H1 (cell line): Measurements from ENCODE around the gene LHPP. TPM values are rescaled to one million over a fixed set of nuclear protein-coding genes. Genes with fewer than 3 reads are reported as not detected.

ENCODE experiments used
- CTCF ChIA-PET: fragments of 300-600 bp; sonication (Branson Sonifier 250); formaldehyde crosslinking; loops from one replicate; lab custom pipeline; 2021; ENCODE audit not compliant: partially characterized antibody; lab: Charles Lee
- POLR2A ChIA-PET: fragments of 300-600 bp; sonication (Branson Sonifier 250); formaldehyde crosslinking; loops from one replicate; lab custom pipeline; 2021; ENCODE audit warnings: inconsistent platforms; ENCODE audit not compliant: partially characterized antibody; lab: Charles Lee
- DNase-seq, 2 experiments: peaks; one replicate each; pipeline versions ENCODE4 v3.0.0 to v3.0.0-alpha.2; 2010 to 2022; ENCODE audit warnings: low spot score in 2 of 2, low read depth in 1 of 2, mixed read lengths in 1 of 2
- FAIRE-seq: peaks from 2 replicates; lab custom pipeline; 2011; peaks lifted over from hg19 to GRCh38; lab: Jason Lieb, UNC
- H2AFZ ChIP-seq: 2 replicates; pipeline ENCODE4 v1.8.1; 2012; ENCODE audit warnings: low read length, inconsistent platforms
- H2AK5ac ChIP-seq: 2 replicates; pipeline ENCODE4 v1.6.1; 2013; ENCODE audit warnings: low read depth, low read length
- H2BK120ac ChIP-seq: replicated peaks from 2 replicates; pipeline ENCODE3; 2013; ENCODE audit warnings: low read depth, low read length, inconsistent platforms
- H2BK12ac ChIP-seq: 2 replicates; pipeline ENCODE4 v1.6.1; 2013; ENCODE audit warnings: low read depth, low read length
- H2BK15ac ChIP-seq: 2 replicates; pipeline ENCODE4 v1.6.1; 2013; ENCODE audit warnings: low read length
- H2BK20ac ChIP-seq: 2 replicates; pipeline ENCODE4 v1.6.1; 2013; ENCODE audit warnings: low read length
- H2BK5ac ChIP-seq: 2 replicates; pipeline ENCODE4 v1.6.1; 2013; ENCODE audit warnings: low read depth, low read length
- H3K14ac ChIP-seq: 2 replicates; pipeline ENCODE4 v1.6.1; 2013; ENCODE audit warnings: inconsistent platforms; ENCODE audit not compliant: insufficient read length
- H3K18ac ChIP-seq: 2 replicates; pipeline ENCODE4 v1.6.1; 2013; ENCODE audit warnings: low read length; ENCODE audit errors: extremely low read depth
- H3K23ac ChIP-seq: 2 replicates; pipeline ENCODE4 v1.6.1; 2013; ENCODE audit warnings: inconsistent platforms; ENCODE audit not compliant: insufficient read length
- H3K23me2 ChIP-seq: 2 replicates; pipeline ENCODE4 v1.6.1; 2013; ENCODE audit warnings: low read depth, low read length
- H3K27ac ChIP-seq: 2 replicates; pipeline ENCODE4 v1.6.1; 2011; ENCODE audit warnings: low read depth, low read length, inconsistent platforms
- H3K27me3 ChIP-seq, 4 experiments: replicated peaks in 1 of 4; 1 replicate in 1 of 4; 2 replicates in 3 of 4; pipeline versions ENCODE4 v1.6.1 to v1.8.1; 2011 to 2013; ENCODE audit warnings: low read length in 3 of 4, mild to moderate bottlenecking in 3 of 4, inconsistent platforms in 2 of 4, mixed read lengths in 2 of 4, moderate library complexity in 1 of 4; ENCODE audit not compliant: control insufficient read depth in 3 of 4, insufficient read depth in 3 of 4; ENCODE audit errors: extremely low read depth in 1 of 4
- H3K36me3 ChIP-seq, 4 experiments: 2 replicates each; pipeline versions ENCODE4 v1.6.1 to v1.8.1; 2011 to 2013; ENCODE audit warnings: mild to moderate bottlenecking in 4 of 4, low read length in 3 of 4, moderate library complexity in 2 of 4, control low read depth in 1 of 4, inconsistent platforms in 1 of 4; ENCODE audit not compliant: insufficient read depth in 4 of 4, control insufficient read depth in 2 of 4
- H3K4ac ChIP-seq: replicated peaks from 2 replicates; pipeline ENCODE3; 2013; ENCODE audit warnings: low read length, low read depth, mixed read lengths, inconsistent platforms; ENCODE audit not compliant: insufficient read length
- H3K4me1 ChIP-seq, 4 experiments: replicated peaks in 1 of 4; 1 replicate in 1 of 4; 2 replicates in 3 of 4; pipeline versions ENCODE4 v1.6.1 to v1.8.1; 2011 to 2013; ENCODE audit warnings: low read length in 3 of 4, inconsistent platforms in 2 of 4, mixed read lengths in 1 of 4; ENCODE audit not compliant: insufficient read depth in 4 of 4, control insufficient read depth in 3 of 4
- H3K4me2 ChIP-seq, 2 experiments: 2 replicates each; pipeline versions ENCODE4 v1.6.1 to v1.8.1; 2011 to 2013; ENCODE audit warnings: low read depth in 2 of 2, low read length in 2 of 2, control low read depth in 1 of 2, inconsistent platforms in 1 of 2, mild to moderate bottlenecking in 1 of 2; ENCODE audit not compliant: insufficient read depth in 1 of 2
- H3K4me3 ChIP-seq, 4 experiments: fragments of 200-600, 300-600 bp in 1 of 4; sonication (generic), shearing (Covaris generic), sonication (Bioruptor Twin) in 1 of 4; 2 replicates each; pipeline versions ENCODE4 v1.5.1 to v1.8.1; 2011 to 2016; ENCODE audit warnings: low read length in 4 of 4, low read depth in 3 of 4, control low read depth in 2 of 4, inconsistent platforms in 2 of 4, mild to moderate bottlenecking in 2 of 4, mixed read lengths in 1 of 4, moderate library complexity in 1 of 4; ENCODE audit not compliant: insufficient read depth in 2 of 4; ENCODE audit errors: extremely low read depth in 1 of 4
- H3K56ac ChIP-seq: replicated peaks from 2 replicates; pipeline ENCODE3; 2013; ENCODE audit warnings: low read depth, mild to moderate bottlenecking, mixed read lengths, low read length, inconsistent platforms; ENCODE audit not compliant: insufficient read length
- H3K79me1 ChIP-seq: 2 replicates; pipeline ENCODE4 v1.6.1; 2013; ENCODE audit warnings: low read depth, low read length, control low read depth
- H3K79me2 ChIP-seq, 2 experiments: 2 replicates each; pipeline versions ENCODE4 v1.6.1 to v1.8.1; 2012 to 2013; ENCODE audit warnings: low read length in 2 of 2, mild to moderate bottlenecking in 2 of 2, inconsistent platforms in 1 of 2; ENCODE audit not compliant: insufficient read depth in 2 of 2, control insufficient read depth in 1 of 2
- H3K9ac ChIP-seq, 4 experiments: replicated peaks in 1 of 4; 1 replicate in 1 of 4; 2 replicates in 3 of 4; pipeline versions ENCODE4 v1.6.1 to v1.8.1; 2011 to 2013; ENCODE audit warnings: low read depth in 3 of 4, low read length in 3 of 4, control low read depth in 2 of 4, mild to moderate bottlenecking in 2 of 4, moderate library complexity in 2 of 4, inconsistent platforms in 1 of 4; ENCODE audit errors: extremely low read depth in 1 of 4
- H3K9me3 ChIP-seq, 2 experiments: 2 replicates each; pipeline versions ENCODE4 v1.6.1 to v1.8.1; 2012 to 2013; ENCODE audit warnings: mild to moderate bottlenecking in 2 of 2, moderate library complexity in 2 of 2, control low read depth in 1 of 2, inconsistent platforms in 1 of 2, low read depth in 1 of 2, low read length in 1 of 2, mixed read lengths in 1 of 2; ENCODE audit not compliant: insufficient read depth in 2 of 2
- H4K20me1 ChIP-seq, 2 experiments: replicated peaks in 1 of 2; 2 replicates each; pipeline versions ENCODE3 to v1.8.1; 2011 to 2013; ENCODE audit warnings: inconsistent platforms in 2 of 2, low read length in 2 of 2, mild to moderate bottlenecking in 1 of 2; ENCODE audit not compliant: insufficient read depth in 2 of 2, control insufficient read depth in 1 of 2
- H4K5ac ChIP-seq: 2 replicates; pipeline ENCODE4 v1.6.1; 2013; ENCODE audit warnings: low read length, low read depth, mixed read lengths, inconsistent platforms; ENCODE audit not compliant: insufficient read length
- H4K8ac ChIP-seq: 2 replicates; pipeline ENCODE4 v1.8.0; 2013; ENCODE audit warnings: mild to moderate bottlenecking, moderate library complexity, low read length, inconsistent platforms; ENCODE audit not compliant: insufficient read depth; ENCODE audit errors: extremely low read depth
- H4K91ac ChIP-seq: replicated peaks from 2 replicates; pipeline ENCODE3; 2013; ENCODE audit warnings: low read length, mixed read lengths, inconsistent platforms; ENCODE audit not compliant: insufficient read length
- BACH1 ChIP-seq: IDR thresholded peaks from 2 replicates; pipeline ENCODE4 v1.6.1; 2012; ENCODE audit warnings: low read length, improper control_type of control experiment
- WGBS, 2 experiments: shearing (Covaris generic) in 1 of 2; methylation state at CpG; one replicate each; pipeline versions ENCODE4 v1.1.6 to v1.1.7; 2013 to 2015; ENCODE audit warnings: low lambda C conversion rate in 2 of 2, mixed read lengths in 2 of 2, inconsistent platforms in 1 of 2, low coverage in 1 of 2, missing lambda C conversion rate in 1 of 2; ENCODE audit not compliant: insufficient replicate concordance in 2 of 2, insufficient coverage in 1 of 2, insufficient read length in 1 of 2; ENCODE audit errors: extremely low coverage in 1 of 2, missing lambda C conversion rate in 1 of 2; 5-methylcytosine and 5-hydroxymethylcytosine counted together
- polyA plus RNA-seq, 7 experiments: library from polyadenylated mRNA; depleted of rRNA in 3 of 7; stranded (reverse) in 5 of 7; unstranded in 2 of 7; fragments of >200 nt in 5 of 7; fragments of 200-250 nt in 2 of 7; gene quantifications; 1 replicate in 5 of 7; 2 replicates in 1 of 7; 4 replicates in 1 of 7; pipeline versions ENCODE4 v1.2.1 to v1.2.3, GENCODE V29; 2011 to 2013; ENCODE audit warnings: missing spikeins in 2 of 7, mixed read lengths in 2 of 7
- total RNA-seq: library from RNA; stranded (reverse); fragmentation: NEBNext Ultra II Directional; extraction: Animal tissue kit (Norgen Biotek cat#: 25700); gene quantifications from 2 replicates; pipeline ENCODE4 v1.2.1, GENCODE V29; 2021

LHPP gene
- total and polyA plus RNA-seq, 2 of the 8 experiments (the other 6 are each of a cell fraction or from before 2014, with no cell fraction given): 26.0 to 45.0 TPM

DNA sequence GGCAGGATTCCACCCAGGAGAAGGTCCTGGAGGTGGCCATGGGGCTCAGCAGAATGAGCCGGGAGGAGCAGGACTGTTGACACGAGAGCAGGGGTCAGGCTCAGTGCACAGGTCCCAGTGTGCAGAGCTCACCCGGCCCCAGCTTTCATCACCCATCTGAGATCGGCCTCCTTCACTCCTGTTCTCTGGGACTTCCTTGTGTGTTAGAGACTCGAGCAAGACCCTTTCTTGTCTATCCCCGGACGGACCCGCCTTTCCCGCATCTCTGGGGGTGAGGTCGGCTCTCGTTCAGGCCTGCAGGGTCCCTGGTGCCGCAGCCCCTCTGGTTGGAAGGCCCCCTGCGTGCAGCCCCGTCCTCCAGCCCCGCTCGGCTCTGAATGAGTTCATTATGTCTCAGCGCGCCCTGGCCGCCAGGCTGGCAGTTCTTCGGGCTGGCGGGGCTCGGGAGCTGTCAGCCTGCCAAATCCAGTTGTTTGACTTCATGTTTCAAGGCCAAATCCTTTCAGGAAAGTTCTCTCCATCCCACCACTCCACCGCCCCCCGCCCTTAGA lies 127.9 kb downstream of the LHPP start:
- no peak overlapping the region for H3K56ac ChIP-seq
- no peak overlapping the region for H3K18ac ChIP-seq
- H3K27me3 ChIP-seq: no peaks in the 10 kb centered on the region
- no peaks in the 10 kb centered on the region for H3K9me3 ChIP-seq
- no peak overlapping the region for H4K8ac ChIP-seq
- H2BK20ac ChIP-seq: no peak overlapping the region
- no peak overlapping the region for H3K4me3 ChIP-seq
- no peaks in the 10 kb centered on the region for H3K79me2 ChIP-seq
- no peak overlapping the region for H2AFZ ChIP-seq
- no peak overlapping the region for H2BK5ac ChIP-seq
- H3K4ac ChIP-seq: no peak overlapping the region
- H3K14ac ChIP-seq: no peak overlapping the region
- DNase-seq: no peak
- H3K9ac ChIP-seq: no peak overlapping the region
- H4K20me1 ChIP-seq: peaks cover 0 to 2% of the 10 kb centered on the region in 2 experiments
- no peak overlapping the region for H3K27ac ChIP-seq
- H3K79me1 ChIP-seq: no peaks in the 10 kb centered on the region
- FAIRE-seq: no peak
- H2BK12ac ChIP-seq: no peak overlapping the region
- no peak overlapping the region for H4K5ac ChIP-seq
- POLR2A ChIA-PET: no interaction called here
- no peaks in the 10 kb centered on the region for H3K36me3 ChIP-seq
- CTCF ChIA-PET: interaction anchor here (0.7 to 2.0 kb wide), 6 partner anchors 13 to 157 kb away, joined by 3 to 8 read pairs (median 5); no protein-coding TSS in a partner anchor
- no peaks in the 10 kb centered on the region for H3K4me1 ChIP-seq
- H3K4me2 ChIP-seq: no peak overlapping the region
- H3K23me2 ChIP-seq: no peaks in the 10 kb centered on the region
- H2AK5ac ChIP-seq: no peak overlapping the region
- no peak overlapping the region for H2BK15ac ChIP-seq
- H4K91ac ChIP-seq: no peak overlapping the region
- no peak overlapping the region for H3K23ac ChIP-seq
- WGBS, 2 experiments: 88% methylated on average over 16 of the region's 24 CpGs; no CpG with 5 or more reads in 1 of the 2 experiments
- H2BK120ac ChIP-seq: no peak overlapping the region
- TF ChIP-seq BACH1: no peak
